T-cell (primary cell): ENCODE results near the gene XRCC6. TPM values are rescaled to one million over a fixed set of nuclear protein-coding genes. Genes with fewer than 3 reads are reported as not detected.
"Not testable (repeated sequence)": the region's sequence is repeated elsewhere in the genome, so short reads cannot be mapped to it uniquely, and the experiment has no call there.

Experiments
- ATAC-seq, 4 experiments: fragments of 200-7000 bp in 3 of 4; fragments of 150-1000 bp in 1 of 4; cut with Tn5 transposase; replicated peaks in 1 of 4; 1 replicate in 3 of 4; 2 replicates in 1 of 4; pipeline ENCODE4 v1.10.0; 2021; ENCODE audit warnings: moderate library complexity in 3 of 4, mild to moderate bottlenecking in 2 of 4, moderate number of reproducible peaks in 1 of 4
- CTCF ChIA-PET, 2 donors: fragments of 300-600 bp; sonication (Branson Sonifier 250); formaldehyde crosslinking; loops; one replicate each; lab custom pipeline; 2022; ENCODE audit warnings: antibody characterized with exemption in 2 of 2; lab: Charles Lee
- POLR2A ChIA-PET, 2 donors: fragments of 300-600 bp; sonication (Branson Sonifier 250); formaldehyde crosslinking; loops; one replicate each; lab custom pipeline; 2022; ENCODE audit warnings: antibody characterized with exemption in 2 of 2; lab: Charles Lee
- DNase-seq, 35 experiments: peaks; one replicate each; pipeline versions ENCODE4 v3.0.0 to v3.0.0-alpha.2; 2013 to 2023
- H3K27ac ChIP-seq: one replicate; pipeline ENCODE4 v1.5.1; 2013; ENCODE audit warnings: low read length
- H3K27me3 ChIP-seq, 2 experiments: replicated peaks in 1 of 2; 1 replicate in 1 of 2; 2 replicates in 1 of 2; pipeline versions ENCODE4 v1.6.1 to v1.7.0; 2013; ENCODE audit warnings: low read length in 1 of 2, mixed read lengths in 1 of 2; ENCODE audit not compliant: control insufficient read depth in 2 of 2, insufficient read depth in 2 of 2; ENCODE audit errors: extremely low read depth in 1 of 2
- H3K36me3 ChIP-seq, 2 donors: 1 replicate in 1 of 2; 2 replicates in 1 of 2; pipeline versions ENCODE4 v1.6.1 to v1.7.0; 2013; ENCODE audit warnings: low read length in 1 of 2; ENCODE audit not compliant: control insufficient read depth in 2 of 2, insufficient read depth in 1 of 2; ENCODE audit errors: extremely low read depth in 1 of 2
- H3K4me1 ChIP-seq, 2 experiments: 1 replicate in 1 of 2; 2 replicates in 1 of 2; pipeline versions ENCODE4 v1.6.1 to v1.7.0; 2013; ENCODE audit warnings: low read length in 2 of 2, mixed read lengths in 1 of 2; ENCODE audit not compliant: insufficient read depth in 2 of 2, control insufficient read depth in 1 of 2; ENCODE audit errors: extremely low read depth in 1 of 2
- H3K4me3 ChIP-seq, 2 donors: 1 replicate in 1 of 2; 2 replicates in 1 of 2; pipeline versions ENCODE4 v1.5.1 to v1.7.0; 2013; ENCODE audit warnings: mild to moderate bottlenecking in 2 of 2, low read length in 1 of 2, moderate library complexity in 1 of 2; ENCODE audit not compliant: control insufficient read depth in 1 of 2; ENCODE audit errors: extremely low read depth in 1 of 2
- H3K9me3 ChIP-seq: 2 replicates; pipeline ENCODE4 v1.7.0; 2013
- H3K27ac Mint-ChIP-seq, 2 donors: one replicate each; pipeline ENCODE4 v1.8.0; 2020 to 2021; ENCODE audit warnings: mild to moderate bottlenecking in 2 of 2, mixed read lengths in 2 of 2
- H3K27me3 Mint-ChIP-seq, 2 donors: one replicate each; pipeline ENCODE4 v1.8.0; 2021 to 2022; ENCODE audit warnings: mixed read lengths in 2 of 2
- H3K36me3 Mint-ChIP-seq: one replicate; pipeline ENCODE4 v1.8.0; 2021; ENCODE audit warnings: mixed read lengths
- H3K4me1 Mint-ChIP-seq, 3 donors: one replicate each; pipeline ENCODE4 v1.8.0; 2020 to 2022; ENCODE audit warnings: mixed read lengths in 3 of 3, mild to moderate bottlenecking in 1 of 3
- H3K4me3 Mint-ChIP-seq, 3 donors: one replicate each; pipeline ENCODE4 v1.8.0; 2020 to 2022; ENCODE audit warnings: mild to moderate bottlenecking in 3 of 3, mixed read lengths in 3 of 3, moderate library complexity in 3 of 3
- H3K9me3 Mint-ChIP-seq, 3 donors: one replicate each; pipeline ENCODE4 v1.8.0; 2020 to 2022; ENCODE audit warnings: mixed read lengths in 3 of 3
- WGBS: methylation state at CpG from one replicate; pipeline ENCODE4 v1.1.5; 2013; ENCODE audit warnings: missing lambda C conversion rate; ENCODE audit not compliant: insufficient coverage; 5-methylcytosine and 5-hydroxymethylcytosine counted together
- total RNA-seq, 35 experiments: library from RNA in 6 of 35; stranded (reverse) in 6 of 35; fragments of 120-200 nt in 1 of 35; gene quantifications; one replicate each; pipeline versions ENCODE4 v1.2.1 to v1.2.4 and lab custom pipeline; 2013 to 2026

The XRCC6 gene
- total RNA-seq, 5 donors from 2014 or later (not counting 1 experiment from before 2014, with no cell fraction given) = 159 to 174 (median 168) TPM

- DNase-seq (no peak), ATAC-seq (no peak)
- Mint-ChIP-seq H3K4me1 (peaks cover 19 to 43% (median 40%) of the 10 kb centered on the region in 3 donors), H3K4me3 (no peak overlapping the region), H3K9me3 (no peaks in the 10 kb centered on the region), H3K27me3 (no peaks in the 10 kb centered on the region), H3K36me3 (peaks cover 45% of the 10 kb centered on the region), H3K27ac (no peak overlapping the region)
- WGBS = 100% methylated on average over 3 of the region's 7 CpGs
- Histone ChIP-seq H3K4me1 (peaks cover 9 to 24% of the 10 kb centered on the region in 2 experiments), H3K27me3 (no peaks in the 10 kb centered on the region), H3K36me3 (peaks cover 25 to 64% of the 10 kb centered on the region in 2 donors), H3K27ac (no peak overlapping the region), H3K9me3 (no peaks in the 10 kb centered on the region), H3K4me3 (no peak overlapping the region)
- CTCF ChIA-PET = no interaction called here
- POLR2A ChIA-PET = no interaction called here
Measured at GRCh38 chr22:41625577-41625976, 4.5 kb downstream of the XRCC6 start.

DNA sequence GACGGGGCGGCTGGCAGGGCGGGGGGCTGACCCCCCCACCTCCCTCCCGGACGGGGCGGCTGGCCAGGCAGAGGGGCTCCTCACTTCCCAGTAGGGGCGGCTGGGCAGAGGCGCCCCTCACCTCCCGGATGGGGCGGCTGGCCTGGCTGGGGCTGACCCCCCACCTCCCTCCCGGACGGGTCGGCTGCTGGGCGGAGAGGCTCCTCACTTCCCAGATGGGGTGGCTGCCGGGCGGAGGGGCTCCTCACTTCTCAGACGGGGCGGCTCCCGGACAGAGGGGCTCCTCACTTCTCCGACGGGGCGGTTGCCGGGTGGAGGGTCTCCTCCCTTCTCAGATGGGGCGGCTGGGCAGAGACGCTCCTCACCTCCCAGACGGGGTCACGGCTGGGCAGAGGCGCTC lies 10.0 kb downstream of the XRCC6 start:
- WGBS = 100% methylated on average over 6 of the region's 28 CpGs
- POLR2A ChIA-PET = not testable (repeated sequence)

GRCh38 chr22:41631615-41632014 lies 10.5 kb downstream of the XRCC6 start:
- CTCF ChIA-PET, POLR2A ChIA-PET, H3K27ac ChIP-seq, H3K9me3 Mint-ChIP-seq, H3K4me3 Mint-ChIP-seq, H3K27me3 Mint-ChIP-seq, H3K4me1 ChIP-seq, ATAC-seq, H3K27ac Mint-ChIP-seq, DNase-seq, H3K9me3 ChIP-seq, H3K27me3 ChIP-seq, H3K4me3 ChIP-seq: not testable (repeated sequence)
- WGBS = no CpG with 5 or more reads among the region's 23 CpGs
- peaks cover 46% of the 10 kb centered on the region for H3K36me3 Mint-ChIP-seq
- H3K36me3 ChIP-seq = peaks cover 15 to 76% of the 10 kb centered on the region in 2 donors
- peaks cover 16 to 32% (median 16%) of the 10 kb centered on the region in 3 donors for H3K4me1 Mint-ChIP-seq

More for the DNA sequence above, 10.0 kb downstream of the XRCC6 start:
- H3K4me3 ChIP-seq, ATAC-seq, H3K4me3 Mint-ChIP-seq, H3K4me1 ChIP-seq, H3K27ac ChIP-seq, DNase-seq, H3K9me3 Mint-ChIP-seq, H3K27me3 ChIP-seq, CTCF ChIA-PET, H3K9me3 ChIP-seq, H3K27ac Mint-ChIP-seq, H3K27me3 Mint-ChIP-seq: not testable (repeated sequence)
- H3K36me3 Mint-ChIP-seq = peaks cover 43% of the 10 kb centered on the region
- peaks cover 16 to 32% (median 16%) of the 10 kb centered on the region in 3 donors for H3K4me1 Mint-ChIP-seq
- H3K36me3 ChIP-seq = peaks cover 13 to 74% of the 10 kb centered on the region in 2 donors

GRCh38 chr22:41634610-41635009 lies 13.5 kb downstream of the XRCC6 start:
- DNase-seq, H3K9me3 Mint-ChIP-seq, H3K9me3 ChIP-seq, H3K4me1 ChIP-seq, H3K4me3 Mint-ChIP-seq, ATAC-seq, H3K27ac ChIP-seq, CTCF ChIA-PET, H3K27me3 Mint-ChIP-seq, H3K4me3 ChIP-seq, POLR2A ChIA-PET, H3K27me3 ChIP-seq, H3K27ac Mint-ChIP-seq: not testable (repeated sequence)
- WGBS = 100% methylated on average over 2 of the region's 8 CpGs
- Mint-ChIP-seq H3K4me1 (peaks cover 7 to 15% (median 11%) of the 10 kb centered on the region in 3 donors), H3K36me3 (peaks cover 35% of the 10 kb centered on the region)
- H3K36me3 ChIP-seq = peaks cover 21 to 72% of the 10 kb centered on the region in 2 donors

- ChIA-PET POLR2A (interaction anchor here (0.6 kb wide), 2 partner anchors 17 to 951 kb away, joined by 3 to 4 read pairs; no protein-coding TSS in a partner anchor), CTCF (no interaction called here)
- Histone ChIP-seq H3K4me1 (no peaks in the 10 kb centered on the region), H3K27me3 (no peaks in the 10 kb centered on the region), H3K4me3 (no peak overlapping the region), H3K36me3 (peaks cover 21 to 77% of the 10 kb centered on the region in 2 donors), H3K9me3 (no peaks in the 10 kb centered on the region), H3K27ac (no peak overlapping the region)
- no peak for DNase-seq
- no peak for ATAC-seq
- WGBS = 95% methylated on average over 3 of the region's 7 CpGs
- Mint-ChIP-seq H3K36me3 (peaks cover 37% of the 10 kb centered on the region), H3K27me3 (no peaks in the 10 kb centered on the region), H3K4me3 (no peak overlapping the region), H3K9me3 (no peaks in the 10 kb centered on the region), H3K4me1 (peaks cover 7 to 14% (median 11%) of the 10 kb centered on the region in 3 donors), H3K27ac (no peak overlapping the region)
Measured at GRCh38 chr22:41636467-41636866, 15.4 kb downstream of the XRCC6 start.

GRCh38 chr22:41637623-41638022 lies 16.5 kb downstream of the XRCC6 start:
- not testable (repeated sequence) for ATAC-seq, H3K9me3 ChIP-seq, H3K4me3 Mint-ChIP-seq, H3K9me3 Mint-ChIP-seq, H3K27me3 ChIP-seq, H3K4me3 ChIP-seq, H3K27ac Mint-ChIP-seq, H3K4me1 ChIP-seq, H3K27ac ChIP-seq, DNase-seq, H3K27me3 Mint-ChIP-seq
- H3K36me3 Mint-ChIP-seq = peaks cover 42% of the 10 kb centered on the region
- peaks cover 8 to 23% (median 19%) of the 10 kb centered on the region in 3 donors for H3K4me1 Mint-ChIP-seq
- H3K36me3 ChIP-seq = peaks cover 23 to 83% of the 10 kb centered on the region in 2 donors
- ChIA-PET POLR2A (interaction anchor here in 1 of 2 donors (0.6 kb wide), 1 partner anchor 208 kb away, joined by 8 read pairs; no protein-coding TSS in a partner anchor), CTCF (interaction anchor here (0.7 kb wide), 4 partner anchors 16 to 452 kb away, joined by 5 to 11 read pairs (median 6); no protein-coding TSS in a partner anchor)
- WGBS = 100% methylated on average over 3 of the region's 8 CpGs
